NCI-H345 treated with DMSO at 0.1 percent for 48 hours (cell line): ENCODE data around the gene PNPLA7.
A peak's percentile ranks its signal among the peaks of the same experiment; 100 is the strongest.

Experiments
- DNase-seq: peaks from one replicate; lab custom pipeline; 2025; ENCODE audit not compliant: unreplicated experiment; lab: John Stamatoyannopoulos, UW

PNPLA7 gene

GRCh38 chr9:137462986-137463930 lies 86.9 kb downstream of the PNPLA7 start:
- DNase-seq, result no peak

DNA sequence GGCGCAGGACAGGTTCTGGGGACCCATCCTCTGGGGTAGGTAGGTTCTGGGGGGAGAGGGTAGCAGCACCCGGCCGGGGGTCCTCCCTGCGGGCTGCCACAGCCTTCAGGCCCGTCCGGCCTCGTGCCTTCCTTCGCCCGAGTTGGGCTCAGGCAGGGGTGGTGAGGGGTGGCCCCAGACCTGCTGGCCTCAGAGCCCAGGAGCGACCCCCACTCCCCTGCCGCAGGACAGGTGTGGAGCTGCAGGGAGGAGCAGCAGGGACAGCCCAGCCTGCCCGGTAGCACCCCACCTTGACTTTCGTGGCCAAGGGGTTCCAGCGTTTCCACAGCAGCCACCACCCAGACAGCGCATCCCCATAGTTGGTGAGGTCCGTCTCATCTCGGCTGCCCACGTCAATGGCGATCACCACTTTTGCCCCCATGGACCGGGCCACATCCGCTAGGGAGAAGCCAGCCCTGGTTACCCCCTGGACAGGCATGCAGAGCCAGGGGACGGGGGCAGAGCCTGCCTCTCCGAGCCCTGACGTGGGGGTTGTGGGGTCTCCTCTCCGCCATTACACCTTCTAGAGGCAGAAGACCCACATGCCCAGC lies 87.7 kb downstream of the PNPLA7 start:
- no peak for DNase-seq

- no peak for DNase-seq
Observed at GRCh38 chr9:137461663-137462395, 88.4 kb downstream of the PNPLA7 start.

DNA sequence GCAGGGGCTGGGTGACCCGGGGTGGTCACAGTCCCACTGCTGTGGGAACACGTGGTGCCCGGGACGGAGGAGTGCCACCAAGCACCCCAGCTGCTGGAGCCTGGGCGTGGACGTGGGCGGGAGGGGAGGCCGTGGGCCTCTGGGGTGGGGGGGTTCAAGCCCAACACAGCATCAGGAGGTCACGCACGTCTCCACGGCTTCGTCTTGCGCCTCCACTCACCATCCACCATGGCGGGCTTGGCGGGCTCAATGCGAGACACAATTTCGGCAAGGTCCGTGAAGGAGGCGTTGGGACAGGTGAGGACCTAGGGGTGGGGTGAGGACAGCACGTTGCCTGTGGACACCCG lies 88.9 kb downstream of the PNPLA7 start:
- DNase-seq, result no peak

GRCh38 chr9:137460363-137461315 lies 89.6 kb downstream of the PNPLA7 start:
- no peak for DNase-seq

GRCh38 chr9:137459601-137460362 lies 90.4 kb downstream of the PNPLA7 start:
- DNase-seq, result no peak

DNA sequence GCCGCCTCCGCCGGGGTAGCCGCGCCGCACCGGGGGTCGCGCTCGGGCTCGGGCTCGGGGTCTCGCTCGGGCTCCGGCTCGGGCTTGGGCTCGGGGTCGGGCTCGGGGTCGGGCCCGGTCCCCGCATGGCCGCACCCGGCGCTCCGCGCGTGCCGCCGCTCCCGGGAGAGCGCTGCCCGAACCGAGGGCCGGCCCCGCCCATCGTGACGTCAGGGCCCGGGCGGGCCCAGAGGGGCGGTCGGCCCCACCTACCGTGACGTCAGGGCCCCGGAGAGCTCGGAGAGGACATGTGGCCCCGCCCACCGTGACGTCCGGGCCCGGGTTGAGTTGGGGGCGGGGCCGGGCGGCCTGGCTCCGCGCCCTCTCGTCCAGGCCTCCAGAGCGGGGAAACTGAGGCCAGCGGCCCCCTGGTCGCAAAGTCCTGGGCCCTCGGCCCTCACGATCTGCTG lies 91.0 kb downstream of the PNPLA7 start, which contains the start of gene NSMF:
NSMF (minus strand) TSS at position 183 of the 449 bp plus-strand sequence. CDS start 232 bp downstream, outside the sequence.
- DNase-seq, result peak; percentile 80

GRCh38 chr9:137458194-137459151 lies 91.7 kb downstream of the PNPLA7 start:
- no peak for DNase-seq

- no peak for DNase-seq
Observed at GRCh38 chr9:137457406-137458193, 92.6 kb downstream of the PNPLA7 start.

DNA sequence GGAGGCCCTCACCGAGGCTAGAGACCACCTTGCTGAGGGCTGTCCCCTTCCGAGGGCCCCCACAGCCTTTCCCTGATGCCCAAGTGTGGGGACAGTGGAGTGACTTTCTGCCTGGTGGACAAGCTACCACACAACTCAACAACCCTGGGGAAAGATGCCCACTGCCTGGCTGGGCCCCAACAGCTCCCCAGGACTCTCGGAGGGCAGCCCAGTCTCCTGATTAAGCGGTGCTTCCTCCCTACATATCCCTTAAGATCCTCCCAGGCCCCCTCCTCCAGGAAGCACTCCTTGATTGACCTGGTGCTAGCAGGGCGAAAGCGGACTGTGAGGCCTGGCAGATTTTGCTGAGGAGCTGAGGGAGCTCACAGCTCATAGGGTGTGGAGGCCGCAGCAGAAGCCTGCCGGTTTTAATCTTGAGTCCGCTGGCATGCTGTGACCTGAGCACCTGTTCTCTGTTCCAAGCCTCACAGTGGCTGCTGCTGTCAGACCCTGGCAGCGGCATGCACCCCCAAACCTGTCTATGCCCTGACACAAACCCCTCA lies 93.3 kb downstream of the PNPLA7 start:
- no peak for DNase-seq

DNA sequence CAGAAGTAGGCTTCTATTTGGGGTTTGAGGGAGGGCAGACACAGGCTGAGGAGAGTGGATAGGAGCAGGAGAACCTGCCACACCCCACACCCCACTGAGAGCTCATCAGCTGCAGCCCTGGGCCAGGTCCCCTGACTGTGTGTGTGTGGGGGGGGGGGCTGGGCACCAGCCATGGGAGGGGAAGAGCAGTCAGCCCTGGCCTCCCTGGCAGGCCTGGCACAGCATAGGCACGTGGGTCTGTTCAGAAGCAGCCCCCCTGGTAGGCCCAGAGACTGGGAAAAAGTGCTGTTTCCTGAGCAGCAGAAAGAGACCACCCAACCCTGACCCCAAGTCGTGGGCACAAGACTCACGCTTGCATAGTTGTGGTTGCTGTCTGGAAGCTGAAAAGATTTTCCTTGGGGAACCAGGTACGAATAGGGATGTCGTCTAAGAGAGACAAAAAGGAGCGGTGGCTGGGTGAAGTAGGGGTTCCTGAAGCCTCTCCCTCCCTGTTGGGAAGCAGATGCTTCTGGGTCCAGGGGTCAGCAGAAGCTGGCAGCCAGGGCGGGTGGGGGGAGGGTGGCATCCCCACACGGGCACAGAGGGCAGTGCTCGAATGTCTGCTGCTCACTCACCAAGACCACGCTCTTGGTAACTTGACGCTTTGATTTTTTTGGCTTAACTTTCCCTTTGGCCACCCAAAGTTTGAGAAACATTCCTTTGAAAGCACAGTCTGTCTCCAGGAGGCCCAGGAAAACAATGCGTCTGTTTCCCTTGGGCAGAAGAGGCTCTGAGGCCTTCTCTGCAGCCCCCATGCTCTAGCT lies 93.9 kb downstream of the PNPLA7 start:
- no peak for DNase-seq

GRCh38 chr9:137455359-137455991 lies 94.7 kb downstream of the PNPLA7 start:
- DNase-seq, result no peak

- no peak for DNase-seq
Observed at GRCh38 chr9:137454597-137455358, 95.4 kb downstream of the PNPLA7 start.

- no peak for DNase-seq
Observed at GRCh38 chr9:137454145-137454596, 96.0 kb downstream of the PNPLA7 start.

- DNase-seq, result no peak
Observed at GRCh38 chr9:137453643-137454081, 96.5 kb downstream of the PNPLA7 start.
